IgD-negative memory B cell (primary cell): ENCODE measurements around the gene POTEI. TPM values are rescaled to one million over a fixed set of nuclear protein-coding genes. Genes with fewer than 3 reads are reported as not detected.
"Not testable (repeated sequence)": the region's sequence is repeated elsewhere in the genome, so short reads cannot be mapped to it uniquely, and the experiment has no call there.

Experiments used
- H3K27ac Mint-ChIP-seq, 3 donors: one replicate each; pipeline ENCODE4 v1.8.0; 2020 to 2022; ENCODE audit warnings: mild to moderate bottlenecking in 3 of 3, mixed read lengths in 3 of 3, moderate library complexity in 1 of 3
- H3K27me3 Mint-ChIP-seq: one replicate; pipeline ENCODE4 v1.8.0; 2021; ENCODE audit warnings: mixed read lengths
- H3K36me3 Mint-ChIP-seq: one replicate; pipeline ENCODE4 v1.8.0; 2020; ENCODE audit warnings: mild to moderate bottlenecking, mixed read lengths
- H3K4me1 Mint-ChIP-seq, 3 donors: one replicate each; pipeline ENCODE4 v1.8.0; 2020 to 2022; ENCODE audit warnings: mixed read lengths in 3 of 3, mild to moderate bottlenecking in 1 of 3
- H3K4me3 Mint-ChIP-seq, 4 donors: one replicate each; pipeline ENCODE4 v1.8.0; 2020 to 2022; ENCODE audit warnings: mild to moderate bottlenecking in 4 of 4, mixed read lengths in 4 of 4, moderate library complexity in 3 of 4
- H3K9me3 Mint-ChIP-seq, 3 donors: one replicate each; pipeline ENCODE4 v1.8.0; 2020 to 2021; ENCODE audit warnings: mixed read lengths in 3 of 3, mild to moderate bottlenecking in 1 of 3
- polyA plus RNA-seq: library from polyadenylated mRNA; unstranded; fragments of 300-500 nt; fragmentation: Illumina TruSeq; gene quantifications from one replicate; pipeline ENCODE4 v1.2.3, GENCODE V29; 2021

The POTEI gene
- not detected for polyA plus RNA-seq

- not testable (repeated sequence) for H3K4me3 Mint-ChIP-seq, H3K9me3 Mint-ChIP-seq, H3K27ac Mint-ChIP-seq, H3K27me3 Mint-ChIP-seq, H3K36me3 Mint-ChIP-seq, H3K4me1 Mint-ChIP-seq
Measured at GRCh38 chr2:130509228-130509627, at the start of gene POTEI. Gene POTEI, minus strand, starts transcription at chr2:130509328. Its CDS starts 93 bp downstream, at chr2:130509235.

- H3K27me3 Mint-ChIP-seq, H3K4me1 Mint-ChIP-seq, H3K27ac Mint-ChIP-seq, H3K4me3 Mint-ChIP-seq, H3K9me3 Mint-ChIP-seq, H3K36me3 Mint-ChIP-seq: not testable (repeated sequence)
Measured at GRCh38 chr2:130556441-130556840, 47.3 kb upstream of the POTEI start.

GRCh38 chr2:130554178-130554577 is 45.0 kb upstream of the POTEI start:
- not testable (repeated sequence) for H3K4me1 Mint-ChIP-seq, H3K27me3 Mint-ChIP-seq, H3K27ac Mint-ChIP-seq, H3K4me3 Mint-ChIP-seq, H3K9me3 Mint-ChIP-seq, H3K36me3 Mint-ChIP-seq

- H3K27me3 Mint-ChIP-seq, H3K9me3 Mint-ChIP-seq: not testable (repeated sequence)
Measured at GRCh38 chr2:130549475-130549874, 40.3 kb upstream of the POTEI start.

GRCh38 chr2:130548418-130548817 is 39.3 kb upstream of the POTEI start:
- H3K4me3 Mint-ChIP-seq, H3K27ac Mint-ChIP-seq, H3K4me1 Mint-ChIP-seq, H3K9me3 Mint-ChIP-seq, H3K36me3 Mint-ChIP-seq, H3K27me3 Mint-ChIP-seq: not testable (repeated sequence)

More at GRCh38 chr2:130549475-130549874, 40.3 kb upstream of the POTEI start:
- not testable (repeated sequence) for H3K36me3 Mint-ChIP-seq, H3K4me1 Mint-ChIP-seq, H3K4me3 Mint-ChIP-seq, H3K27ac Mint-ChIP-seq

GRCh38 chr2:130544978-130545377 is 35.9 kb upstream of the POTEI start:
- H3K36me3 Mint-ChIP-seq, H3K9me3 Mint-ChIP-seq: not testable (repeated sequence)

GRCh38 chr2:130543785-130544528 is 34.8 kb upstream of the POTEI start:
- not testable (repeated sequence) for H3K4me3 Mint-ChIP-seq, H3K27me3 Mint-ChIP-seq, H3K9me3 Mint-ChIP-seq, H3K36me3 Mint-ChIP-seq, H3K27ac Mint-ChIP-seq, H3K4me1 Mint-ChIP-seq

More at GRCh38 chr2:130544978-130545377, 35.9 kb upstream of the POTEI start:
- not testable (repeated sequence) for H3K27me3 Mint-ChIP-seq, H3K4me1 Mint-ChIP-seq, H3K27ac Mint-ChIP-seq, H3K4me3 Mint-ChIP-seq

- H3K4me3 Mint-ChIP-seq, H3K27me3 Mint-ChIP-seq, H3K4me1 Mint-ChIP-seq, H3K36me3 Mint-ChIP-seq, H3K9me3 Mint-ChIP-seq, H3K27ac Mint-ChIP-seq: not testable (repeated sequence)
Measured at GRCh38 chr2:130542789-130543188, 33.7 kb upstream of the POTEI start.

GRCh38 chr2:130538271-130538670 is 29.1 kb upstream of the POTEI start:
- not testable (repeated sequence) for H3K27me3 Mint-ChIP-seq, H3K4me1 Mint-ChIP-seq, H3K36me3 Mint-ChIP-seq, H3K4me3 Mint-ChIP-seq, H3K27ac Mint-ChIP-seq, H3K9me3 Mint-ChIP-seq

- H3K27ac Mint-ChIP-seq, H3K9me3 Mint-ChIP-seq, H3K27me3 Mint-ChIP-seq, H3K4me1 Mint-ChIP-seq, H3K4me3 Mint-ChIP-seq, H3K36me3 Mint-ChIP-seq: not testable (repeated sequence)
Measured at GRCh38 chr2:130536654-130537053, 27.5 kb upstream of the POTEI start.

- H3K36me3 Mint-ChIP-seq, H3K27me3 Mint-ChIP-seq, H3K27ac Mint-ChIP-seq, H3K4me3 Mint-ChIP-seq, H3K4me1 Mint-ChIP-seq, H3K9me3 Mint-ChIP-seq: not testable (repeated sequence)
Measured at GRCh38 chr2:130531672-130532071, 22.5 kb upstream of the POTEI start.

- not testable (repeated sequence) for H3K4me1 Mint-ChIP-seq, H3K4me3 Mint-ChIP-seq, H3K27me3 Mint-ChIP-seq, H3K27ac Mint-ChIP-seq, H3K36me3 Mint-ChIP-seq, H3K9me3 Mint-ChIP-seq
Measured at GRCh38 chr2:130531225-130531624, 22.1 kb upstream of the POTEI start.

GRCh38 chr2:130530212-130530611 is 21.1 kb upstream of the POTEI start:
- H3K36me3 Mint-ChIP-seq, H3K9me3 Mint-ChIP-seq: not testable (repeated sequence)

GRCh38 chr2:130529545-130529944 is 20.4 kb upstream of the POTEI start:
- not testable (repeated sequence) for H3K27ac Mint-ChIP-seq, H3K27me3 Mint-ChIP-seq, H3K9me3 Mint-ChIP-seq, H3K4me3 Mint-ChIP-seq, H3K4me1 Mint-ChIP-seq, H3K36me3 Mint-ChIP-seq

More at GRCh38 chr2:130530212-130530611, 21.1 kb upstream of the POTEI start:
- not testable (repeated sequence) for H3K4me1 Mint-ChIP-seq, H3K27ac Mint-ChIP-seq, H3K27me3 Mint-ChIP-seq, H3K4me3 Mint-ChIP-seq

GRCh38 chr2:130527365-130527967 is 18.3 kb upstream of the POTEI start:
- not testable (repeated sequence) for H3K36me3 Mint-ChIP-seq, H3K4me3 Mint-ChIP-seq, H3K27me3 Mint-ChIP-seq, H3K9me3 Mint-ChIP-seq, H3K27ac Mint-ChIP-seq, H3K4me1 Mint-ChIP-seq

- not testable (repeated sequence) for H3K4me3 Mint-ChIP-seq, H3K4me1 Mint-ChIP-seq, H3K36me3 Mint-ChIP-seq, H3K27me3 Mint-ChIP-seq, H3K9me3 Mint-ChIP-seq, H3K27ac Mint-ChIP-seq
Measured at GRCh38 chr2:130522390-130522789, 13.3 kb upstream of the POTEI start.

GRCh38 chr2:130520992-130521391 is 11.9 kb upstream of the POTEI start, which contains the start of gene CFC1B:
Gene CFC1B, plus strand, starts transcription at chr2:130521222. Its CDS starts 263 bp downstream, at chr2:130521485.
- not testable (repeated sequence) for H3K27me3 Mint-ChIP-seq, H3K27ac Mint-ChIP-seq, H3K9me3 Mint-ChIP-seq, H3K36me3 Mint-ChIP-seq, H3K4me3 Mint-ChIP-seq, H3K4me1 Mint-ChIP-seq
